GM15510 (cell line): ENCODE results near the gene PRTG.

Experiments
- POLR2A ChIP-seq: IDR thresholded peaks from 3 replicates; pipeline ENCODE4 v1.6.1; 2011; ENCODE audit warnings: borderline replicate concordance; ENCODE audit not compliant: insufficient read length; ENCODE audit errors: extremely low read depth

The PRTG gene

DNA sequence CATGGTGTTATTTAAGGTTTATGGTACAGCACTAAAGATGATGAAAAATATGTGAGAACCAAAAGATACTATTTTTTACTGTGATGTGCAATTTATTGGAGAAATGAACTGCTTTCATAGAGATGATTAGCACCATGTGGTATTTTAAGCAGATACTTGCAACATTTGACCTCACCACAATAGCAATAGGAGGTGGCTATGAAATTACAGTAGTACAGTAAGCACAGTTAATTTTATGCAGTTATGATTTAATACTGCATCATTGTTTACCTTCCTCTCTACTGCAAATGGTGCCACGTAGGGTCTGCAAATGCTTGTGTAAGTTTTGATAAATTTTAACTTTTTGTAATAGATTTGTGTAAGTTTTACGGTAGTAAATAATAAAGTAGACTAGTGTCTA, 168.9 kb downstream of the PRTG start:
- TF ChIP-seq POLR2A, result no peak

DNA sequence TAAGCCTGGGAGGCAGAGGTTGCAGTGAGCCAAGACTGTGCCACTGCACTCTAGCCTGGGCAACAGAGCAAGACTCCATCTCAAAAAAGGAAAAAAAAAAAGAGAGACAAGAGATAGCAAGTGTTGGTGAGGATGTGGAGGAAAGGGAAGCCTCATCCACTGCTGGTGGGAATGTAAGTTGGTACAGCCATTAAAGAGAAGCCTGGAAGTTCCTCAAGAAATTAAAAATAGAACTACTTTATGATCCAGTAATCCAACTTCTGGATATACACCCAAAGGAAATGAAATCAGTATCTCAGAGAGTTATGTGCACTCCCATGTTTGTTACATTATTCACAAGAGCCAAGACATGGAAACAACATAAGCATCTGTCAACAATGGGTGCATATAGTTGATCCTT, 169.7 kb downstream of the PRTG start:
- no peak for TF ChIP-seq POLR2A

DNA sequence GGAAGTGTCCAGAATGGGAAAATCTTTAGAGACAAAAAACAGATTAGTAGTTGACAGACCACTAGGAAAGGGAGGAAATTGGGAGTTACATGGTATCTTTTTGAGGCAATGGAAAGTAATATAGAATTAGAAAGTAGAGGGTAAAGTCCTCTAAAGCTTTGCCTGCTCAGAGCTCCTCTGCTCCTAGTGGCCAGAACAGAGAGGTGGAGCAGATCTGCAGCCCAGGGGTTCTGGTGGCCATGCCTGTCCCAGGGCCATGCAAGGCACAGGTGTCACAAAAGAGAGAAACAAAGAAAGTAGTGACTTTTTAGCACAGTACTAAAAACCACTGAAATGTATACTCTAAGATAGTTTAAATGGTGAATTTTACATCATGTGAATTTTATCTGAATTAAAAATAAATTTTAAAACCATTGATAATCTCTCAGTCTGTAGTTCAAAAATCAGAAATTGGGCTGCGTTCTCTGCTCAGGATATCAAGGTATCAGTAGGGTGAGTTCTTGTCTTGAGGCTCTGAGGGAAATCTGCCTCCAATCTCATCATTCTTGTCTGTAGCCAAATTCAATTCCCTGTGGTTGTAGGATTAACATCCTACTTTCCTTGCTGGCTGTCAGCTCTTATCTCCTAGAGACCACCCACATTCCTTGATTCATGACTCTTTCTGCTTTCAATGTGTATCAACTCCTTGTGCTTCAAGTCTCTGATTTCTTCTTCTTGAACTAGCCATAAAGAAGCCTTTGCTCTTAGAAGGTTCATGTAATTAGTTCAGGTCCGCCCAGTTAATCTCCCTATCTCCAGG, 178.4 kb downstream of the PRTG start:
- TF ChIP-seq POLR2A, result no peak

DNA sequence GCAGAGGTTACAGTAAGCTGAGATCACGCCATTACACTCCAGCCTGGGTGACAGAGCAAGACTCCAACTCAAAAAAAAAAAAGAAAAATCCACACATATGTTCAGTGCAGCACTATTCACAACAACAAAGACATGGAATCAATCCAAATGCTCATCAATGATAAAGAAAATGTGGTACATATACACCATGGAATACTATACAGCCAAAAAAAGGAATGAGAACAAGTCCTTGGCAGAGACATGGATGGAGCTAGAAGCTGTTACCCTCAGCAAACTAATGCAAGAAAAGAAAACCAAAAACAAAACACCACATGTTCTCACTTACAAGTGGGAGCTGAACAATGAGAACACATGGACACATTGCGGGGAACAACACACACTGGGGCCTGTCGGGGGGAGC, 180.4 kb downstream of the PRTG start:
- TF ChIP-seq POLR2A, result no peak
